NCI-H1694 treated with DMSO at 0.1 percent for 48 hours (cell line): ENCODE data around the gene OR5H15.
A peak's percentile ranks its signal among the peaks of the same experiment; 100 is the strongest.
"Not testable (repeated sequence)": the region's sequence is repeated elsewhere in the genome, so short reads cannot be mapped to it uniquely, and the experiment has no call there.

Experiments used
- DNase-seq: peaks from one replicate; lab custom pipeline; 2025; lab: John Stamatoyannopoulos, UW

Gene OR5H15

GRCh38 chr3:98166396-98166795, at the start of gene OR5H15:
TSS of gene OR5H15 (plus strand) at chr3:98166696. CDS start at chr3:98168700, 2,004 bp downstream.
- no peak for DNase-seq

DNA sequence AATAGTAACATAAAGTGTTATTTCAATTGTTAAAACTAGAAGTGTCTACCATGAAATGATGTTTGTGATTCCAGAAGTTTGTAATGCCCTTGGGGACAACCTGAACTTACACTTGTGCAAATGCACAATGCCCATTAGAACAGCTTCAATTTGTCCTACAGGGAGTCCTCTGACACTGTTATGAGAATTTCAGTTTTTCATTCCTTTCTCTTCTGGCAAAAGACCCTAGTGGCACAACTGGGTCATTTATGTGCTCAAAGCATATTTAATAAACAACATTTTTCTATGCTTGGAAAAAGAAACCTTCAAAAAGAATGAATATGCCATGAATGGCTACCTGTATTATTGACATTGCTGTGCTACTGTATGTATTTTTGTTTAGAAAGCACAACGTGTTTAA, 36.1 kb upstream of the OR5H15 start, which contains the start of gene OR5H1:
TSS of gene OR5H1 (plus strand) at position 301 of the 400 bp plus-strand sequence. CDS start 1,977 bp downstream, outside the sequence.
- DNase-seq = no peak

DNA sequence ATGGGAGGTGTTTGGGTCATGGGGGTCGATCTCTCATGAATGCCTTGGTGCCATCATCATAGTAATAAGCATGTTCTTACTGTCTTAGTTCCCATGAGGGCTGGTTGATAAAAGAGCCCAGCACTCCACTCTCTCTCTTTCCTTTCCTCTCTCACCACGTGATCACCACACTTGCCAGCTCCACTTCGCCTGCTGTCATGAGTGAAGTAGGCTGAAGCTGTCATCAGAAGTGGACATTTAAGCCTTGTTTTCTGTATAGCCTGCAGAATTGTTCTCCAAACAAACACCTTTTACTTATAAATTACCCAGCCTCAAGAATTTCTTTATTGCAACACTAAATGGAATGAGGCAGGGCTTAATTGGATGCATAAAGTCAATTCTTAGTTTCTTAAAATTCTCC, 29.9 kb upstream of the OR5H15 start:
- no peak for DNase-seq

DNA sequence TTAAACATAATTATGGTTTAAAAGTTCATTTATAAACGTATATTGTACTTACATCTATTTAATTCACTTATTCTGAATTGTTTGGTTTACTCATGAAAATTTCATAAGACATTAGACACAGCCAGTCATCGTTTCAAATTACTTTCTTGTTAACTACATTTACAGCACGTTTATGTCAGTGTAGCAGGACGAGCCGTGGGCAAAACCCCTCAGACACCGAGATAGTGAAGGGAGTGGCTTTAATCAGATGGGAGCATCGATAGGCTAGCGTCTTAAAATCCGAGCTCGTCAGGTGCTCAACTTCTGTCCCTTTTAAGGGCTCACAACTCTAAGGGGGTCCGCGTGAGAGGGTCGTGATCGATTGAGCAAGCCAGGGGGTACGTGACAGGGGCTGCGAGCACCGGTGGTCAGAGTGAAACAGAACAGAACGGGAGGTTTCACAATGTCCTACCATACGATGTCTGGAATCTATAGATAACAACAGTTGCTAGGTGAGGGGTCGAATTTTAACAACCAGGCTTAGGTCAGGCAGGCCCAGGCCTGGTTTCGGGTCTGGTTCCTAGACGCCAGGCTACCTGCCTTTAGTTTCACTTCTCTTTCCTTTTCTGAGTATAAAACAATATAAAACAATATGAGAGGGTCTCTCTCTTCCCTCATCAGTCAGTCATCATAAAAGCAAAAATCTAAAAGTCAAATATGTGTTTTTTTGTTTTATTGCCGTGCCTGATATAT, 28.5 kb upstream of the OR5H15 start:
- DNase-seq = not testable (repeated sequence)

- no peak for DNase-seq
Measured at GRCh38 chr3:98140531-98140930, 26.0 kb upstream of the OR5H15 start.

GRCh38 chr3:98147179-98147578, 19.3 kb upstream of the OR5H15 start, which contains the start of gene OR5H14:
TSS of gene OR5H14 (plus strand) at chr3:98147479. CDS start at chr3:98149386, 1,907 bp downstream.
- no peak for DNase-seq

DNA sequence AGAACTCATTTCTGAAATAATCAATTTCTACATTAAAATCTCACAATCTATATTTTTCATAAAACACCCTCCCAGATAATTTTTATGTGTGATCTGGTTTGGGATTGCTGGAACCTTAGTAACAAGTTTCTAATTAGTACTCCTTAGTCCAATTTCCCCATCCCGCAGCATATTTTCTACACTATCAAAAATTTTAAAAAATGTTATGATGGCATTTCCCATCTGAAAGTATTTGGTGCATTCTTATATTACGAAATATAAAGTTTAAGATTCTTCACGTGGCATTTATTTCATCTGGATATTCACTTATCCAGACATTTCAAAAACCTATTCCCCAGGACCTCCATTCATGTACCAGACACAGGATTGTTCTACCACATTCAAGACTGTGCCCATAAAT, 17.7 kb upstream of the OR5H15 start:
- no peak for DNase-seq

GRCh38 chr3:98149456-98149855, 17.0 kb upstream of the OR5H15 start:
- not testable (repeated sequence) for DNase-seq

DNA sequence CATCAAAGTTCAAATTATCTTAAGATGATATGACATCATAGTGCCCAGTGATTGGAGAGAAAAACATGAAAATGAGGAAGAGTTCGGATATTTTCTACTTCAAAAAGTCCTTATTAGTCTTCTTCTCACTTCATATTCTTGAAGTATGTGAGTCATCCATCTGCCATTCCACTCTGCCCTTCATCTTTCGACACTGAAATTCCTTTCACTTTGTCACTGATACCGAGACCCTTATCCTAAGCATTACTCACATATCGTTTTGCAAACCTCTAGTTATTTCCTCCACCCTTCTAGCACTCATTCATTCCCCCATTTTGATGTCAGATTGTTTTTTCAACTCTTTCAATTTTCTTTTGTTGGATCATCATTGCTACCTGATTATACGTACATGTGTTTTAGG, 15.3 kb upstream of the OR5H15 start:
- no peak for DNase-seq

DNA sequence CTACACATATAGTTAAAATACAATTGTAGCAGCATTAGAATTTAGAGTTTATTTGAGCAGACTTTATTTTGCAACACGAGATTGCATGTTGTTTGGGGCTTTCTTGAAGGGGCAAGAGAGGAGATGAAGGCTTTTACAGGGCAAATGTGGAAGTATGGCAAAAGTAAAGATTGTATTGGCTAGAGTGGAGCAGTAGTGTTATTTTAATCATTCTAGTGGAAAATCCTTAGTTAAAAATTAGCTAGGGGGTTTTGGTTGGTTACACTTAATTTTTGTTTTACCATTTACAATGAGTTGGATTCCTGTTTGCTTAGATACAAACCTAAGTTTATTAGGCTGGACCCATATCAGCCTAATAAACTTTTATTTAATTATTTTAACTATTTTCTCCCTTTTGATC, 4.6 kb downstream of the OR5H15 start:
- DNase-seq = no peak

GRCh38 chr3:98172621-98173020, 6.1 kb downstream of the OR5H15 start:
- no peak for DNase-seq

DNA sequence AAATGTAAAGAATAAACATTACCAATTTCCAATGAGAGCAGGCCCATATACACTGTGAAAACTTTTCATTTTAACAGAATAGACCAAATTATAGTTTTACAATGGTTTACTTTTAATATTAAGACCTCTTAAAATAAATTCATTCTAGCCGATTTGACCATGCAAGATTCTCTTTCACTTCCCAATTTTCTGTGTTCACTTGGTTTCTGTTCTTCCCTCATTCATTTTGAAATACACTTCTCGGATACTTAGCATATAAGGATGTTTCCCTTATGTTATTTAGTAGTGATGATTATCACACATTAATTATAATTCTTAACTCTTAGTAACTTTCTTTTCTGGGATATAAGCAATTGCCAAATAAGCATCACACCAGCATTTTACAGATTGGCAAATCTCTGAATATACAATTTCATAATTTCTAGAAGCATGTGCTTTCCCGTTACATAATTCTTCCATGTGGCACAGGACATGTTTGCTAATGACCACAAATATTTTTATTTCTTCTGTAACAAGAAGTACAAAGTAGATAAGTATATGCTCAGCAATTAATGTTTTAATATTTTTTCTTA, 13.9 kb downstream of the OR5H15 start:
- no peak for DNase-seq

GRCh38 chr3:98182196-98182595, 15.7 kb downstream of the OR5H15 start:
- no peak for DNase-seq

DNA sequence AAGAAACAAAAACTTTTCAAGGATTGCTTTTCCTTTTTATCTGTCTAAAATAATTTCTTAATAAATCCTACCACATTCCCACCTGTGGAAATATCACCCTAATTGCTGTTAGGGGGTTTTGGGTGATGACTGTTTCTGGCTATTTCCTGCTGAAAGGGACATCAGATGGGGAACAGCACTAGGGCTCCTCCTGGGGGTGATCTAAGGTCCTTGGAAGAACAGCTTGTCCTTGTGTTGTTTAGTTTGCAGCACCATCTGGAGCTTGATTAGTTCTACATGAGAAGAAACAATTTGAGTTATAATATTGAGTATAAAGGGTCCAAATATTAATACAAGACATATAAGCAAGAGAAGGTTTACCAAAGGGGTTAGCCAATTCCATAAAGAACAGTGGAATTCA, 18.7 kb downstream of the OR5H15 start:
- no peak for DNase-seq

- peak; percentile 15 for DNase-seq
Measured at GRCh38 chr3:98188545-98188944, 22.0 kb downstream of the OR5H15 start.

GRCh38 chr3:98190911-98191310, 24.4 kb downstream of the OR5H15 start:
- DNase-seq = not testable (repeated sequence)

DNA sequence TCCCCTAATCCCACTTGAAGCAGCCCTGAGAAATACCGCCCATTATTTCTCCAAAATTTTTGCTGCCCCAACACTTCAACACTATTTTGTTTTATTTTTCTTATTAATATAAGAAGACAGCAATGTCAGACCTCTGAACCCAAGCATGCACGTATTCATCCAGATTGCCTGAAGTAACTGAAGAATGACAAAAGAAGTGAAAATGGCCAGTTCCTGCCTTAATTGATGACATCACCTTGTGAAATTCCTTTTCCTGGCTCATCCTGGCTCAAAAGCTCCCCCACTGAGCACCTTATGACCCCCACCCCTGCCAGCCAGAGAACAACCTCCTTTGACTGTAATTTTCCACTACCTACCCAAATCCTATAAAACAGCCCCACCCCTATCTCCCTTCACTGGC, 29.8 kb downstream of the OR5H15 start:
- not testable (repeated sequence) for DNase-seq

DNA sequence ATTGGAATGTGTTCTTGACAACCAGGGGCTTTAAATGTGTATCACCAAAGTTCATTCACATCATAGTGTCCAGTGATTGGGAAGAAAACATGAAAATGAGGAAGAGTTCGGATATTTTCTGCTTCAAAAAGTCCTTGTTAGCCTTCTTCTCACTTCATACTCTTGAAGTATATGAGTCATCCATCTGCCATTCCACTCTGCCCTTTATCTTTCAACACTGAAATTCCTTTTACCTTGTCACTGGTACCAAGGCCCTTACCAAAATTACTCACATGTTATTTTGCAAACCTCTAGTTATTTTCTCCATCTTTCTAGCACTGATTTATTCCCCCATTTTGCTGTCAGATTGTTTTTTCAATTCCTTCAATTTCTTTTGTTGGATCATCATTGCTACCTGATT, 32.5 kb downstream of the OR5H15 start:
- DNase-seq = no peak

DNA sequence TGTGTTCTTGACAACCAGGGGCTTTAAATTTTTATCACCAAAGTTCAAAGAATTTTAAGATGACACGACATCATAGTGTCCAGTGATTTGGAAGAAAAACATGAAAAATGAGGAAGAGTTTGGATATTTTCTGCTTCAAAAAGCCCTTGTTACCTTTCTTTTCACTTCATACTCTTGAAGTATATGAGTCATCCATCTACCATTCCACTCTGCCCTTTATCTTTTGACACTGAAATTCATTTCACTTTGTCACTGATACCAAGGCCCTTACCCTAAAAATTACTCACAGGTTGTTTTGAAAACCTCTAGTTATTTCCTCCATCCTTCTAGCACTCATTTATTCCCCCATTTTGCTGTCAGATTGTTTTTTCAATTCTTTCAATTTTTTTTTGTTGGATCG, 42.7 kb downstream of the OR5H15 start:
- no peak for DNase-seq

DNA sequence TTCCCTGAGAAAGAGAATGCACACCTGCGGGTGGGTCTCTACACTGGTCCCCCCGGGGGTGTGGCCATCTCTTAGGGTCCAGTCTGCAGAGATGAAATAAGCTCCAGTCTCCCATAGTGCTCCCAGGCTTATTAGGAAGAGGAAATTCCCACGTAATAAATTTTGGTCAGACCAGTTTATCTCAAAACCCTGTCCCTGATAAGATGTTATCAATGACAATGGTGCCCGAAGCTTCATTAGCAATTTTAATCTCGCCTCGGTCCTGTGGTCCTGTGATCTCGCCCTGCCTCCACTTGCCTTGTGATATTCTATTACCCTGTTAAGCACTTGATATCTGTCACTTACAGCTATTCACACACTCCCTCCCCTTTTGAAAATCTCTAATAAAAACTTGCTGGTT, 46.8 kb downstream of the OR5H15 start:
- DNase-seq = no peak

GRCh38 chr3:98215051-98215450, 48.6 kb downstream of the OR5H15 start:
- no peak for DNase-seq
